Retinal pigment epithelial cell (primary cell): ENCODE data around the gene LSR.

Source experiments
- DNase-seq: peaks from one replicate; pipeline ENCODE4 v3.0.0-alpha.2; 2010; ENCODE audit warnings: low read depth
- H3K4me3 ChIP-seq: 2 replicates; pipeline ENCODE4 v1.5.1; 2011; ENCODE audit warnings: mild to moderate bottlenecking, low read length, control low read depth, moderate library complexity
- TF ChIP-seq, protein P1 (sequence below): conservative IDR thresholded peaks from 2 replicates; pipeline ENCODE4 v1.5.1; 2011; ENCODE audit warnings: low read depth, low read length, control low read depth, inconsistent platforms

LSR gene

DNA sequence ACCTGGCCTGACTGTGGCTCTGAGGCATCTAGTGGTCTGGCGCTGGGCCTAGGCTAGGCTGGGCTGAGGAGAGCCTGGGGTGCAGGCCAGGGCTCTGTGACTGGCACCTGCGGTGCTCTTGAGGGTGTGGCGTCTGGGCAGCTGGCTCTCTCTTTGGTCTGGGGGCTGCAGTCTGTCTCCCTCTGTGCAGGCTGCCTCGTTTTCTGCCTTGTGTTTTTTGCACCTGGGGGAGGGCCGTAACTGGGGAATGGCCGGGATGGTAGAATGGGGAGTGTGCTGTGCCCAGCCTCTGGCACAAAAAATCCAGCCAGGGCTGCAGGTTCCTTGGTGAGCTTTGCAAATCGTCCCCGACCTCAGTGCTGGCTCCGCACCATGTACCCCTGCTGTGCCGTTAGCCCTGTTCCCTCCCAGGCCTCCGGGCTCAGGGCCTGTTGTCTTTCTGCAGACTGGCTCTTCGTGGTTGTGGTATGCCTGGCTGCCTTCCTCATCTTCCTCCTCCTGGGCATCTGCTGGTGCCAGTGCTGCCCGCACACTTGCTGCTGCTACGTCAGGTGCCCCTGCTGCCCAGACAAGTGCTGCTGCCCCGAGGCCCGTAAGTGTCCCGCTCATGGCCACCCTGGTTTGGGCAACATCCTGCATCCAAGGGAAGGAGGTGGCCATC, 13.4 kb downstream of the LSR start:
- no peak for DNase-seq
- TF ChIP-seq, protein P1, sequence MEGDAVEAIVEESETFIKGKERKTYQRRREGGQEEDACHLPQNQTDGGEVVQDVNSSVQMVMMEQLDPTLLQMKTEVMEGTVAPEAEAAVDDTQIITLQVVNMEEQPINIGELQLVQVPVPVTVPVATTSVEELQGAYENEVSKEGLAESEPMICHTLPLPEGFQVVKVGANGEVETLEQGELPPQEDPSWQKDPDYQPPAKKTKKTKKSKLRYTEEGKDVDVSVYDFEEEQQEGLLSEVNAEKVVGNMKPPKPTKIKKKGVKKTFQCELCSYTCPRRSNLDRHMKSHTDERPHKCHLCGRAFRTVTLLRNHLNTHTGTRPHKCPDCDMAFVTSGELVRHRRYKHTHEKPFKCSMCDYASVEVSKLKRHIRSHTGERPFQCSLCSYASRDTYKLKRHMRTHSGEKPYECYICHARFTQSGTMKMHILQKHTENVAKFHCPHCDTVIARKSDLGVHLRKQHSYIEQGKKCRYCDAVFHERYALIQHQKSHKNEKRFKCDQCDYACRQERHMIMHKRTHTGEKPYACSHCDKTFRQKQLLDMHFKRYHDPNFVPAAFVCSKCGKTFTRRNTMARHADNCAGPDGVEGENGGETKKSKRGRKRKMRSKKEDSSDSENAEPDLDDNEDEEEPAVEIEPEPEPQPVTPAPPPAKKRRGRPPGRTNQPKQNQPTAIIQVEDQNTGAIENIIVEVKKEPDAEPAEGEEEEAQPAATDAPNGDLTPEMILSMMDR = no peak
- no peak overlapping the region for H3K4me3 ChIP-seq

DNA sequence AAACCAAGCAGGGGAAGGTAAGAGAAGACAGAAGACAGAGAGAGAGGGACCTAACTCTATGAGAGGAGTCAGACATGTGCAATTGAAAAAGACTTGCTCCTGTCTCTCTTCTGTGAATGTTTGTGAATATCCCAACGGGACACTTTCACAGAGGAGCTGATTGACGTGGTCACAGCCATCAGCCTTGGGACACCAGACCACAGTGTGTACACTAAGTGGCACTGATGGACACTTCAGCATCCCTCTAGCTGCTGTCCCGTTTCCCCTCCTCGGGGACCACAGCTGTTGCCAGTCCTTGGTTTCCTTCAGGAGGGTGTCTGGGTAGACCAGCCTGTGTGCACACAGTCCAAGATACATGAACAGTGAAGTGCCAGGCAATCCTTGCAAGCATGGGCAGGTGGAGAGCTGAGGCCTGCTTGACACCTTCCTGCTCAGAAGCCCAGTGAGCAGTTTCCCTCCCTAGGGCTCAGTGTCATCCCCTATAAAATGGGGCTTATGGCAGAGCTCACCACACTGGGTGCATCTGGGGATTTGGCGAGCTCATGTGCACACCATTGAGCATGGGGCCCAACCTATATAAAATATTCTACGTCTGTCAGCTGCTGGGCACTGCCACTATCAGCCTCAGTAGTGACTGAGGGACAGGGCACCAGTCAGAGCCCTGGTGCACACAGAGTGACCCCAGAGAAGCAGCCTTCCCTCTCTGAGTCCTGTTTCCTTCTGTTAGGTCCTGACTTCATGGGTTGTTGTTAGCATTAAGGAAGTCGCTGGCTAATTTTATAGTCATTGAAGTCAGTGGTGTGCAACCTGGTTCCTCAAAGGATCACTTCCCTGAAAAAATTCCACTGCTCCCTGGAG, 15.7 kb downstream of the LSR start:
- TF ChIP-seq, protein P1 = no peak
- H3K4me3 ChIP-seq = no peak overlapping the region
- no peak for DNase-seq

DNA sequence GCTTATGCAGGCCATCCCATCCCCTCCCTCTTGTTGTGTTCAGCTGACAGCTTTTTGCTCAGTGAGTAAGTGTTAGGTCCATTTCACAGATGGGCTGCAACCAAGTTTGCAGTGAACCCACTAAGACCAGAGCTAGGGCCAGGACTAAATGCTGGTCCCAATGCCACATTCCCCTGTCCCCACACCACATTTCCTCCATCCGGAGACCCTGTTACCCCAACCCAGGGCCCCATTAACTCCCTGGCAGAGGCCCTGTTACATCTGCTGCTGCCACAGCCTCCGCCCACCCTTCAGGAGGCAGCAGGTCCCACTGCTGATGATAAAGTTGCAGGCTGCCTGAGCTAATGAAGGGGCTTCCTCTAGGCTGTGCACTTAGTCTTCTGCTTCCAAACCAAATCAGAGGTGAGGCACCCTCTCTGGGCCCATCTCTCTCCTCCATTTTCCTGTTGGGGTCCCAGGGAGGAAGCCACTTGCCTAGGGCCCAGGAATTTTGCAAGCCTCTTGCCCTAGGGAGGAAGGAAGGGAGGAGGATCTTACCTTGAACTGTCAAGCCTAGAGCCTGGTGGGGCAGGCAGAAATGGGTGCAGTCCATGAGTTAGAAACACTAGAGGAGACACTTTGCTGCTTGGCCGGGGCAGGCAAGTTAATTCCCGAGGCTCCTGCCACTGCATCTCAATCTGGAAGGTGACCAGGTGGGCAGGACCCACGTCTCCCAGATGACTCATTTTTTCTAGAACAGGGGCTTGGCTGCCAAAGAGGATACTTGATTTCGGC, 16.5 kb downstream of the LSR start:
- TF ChIP-seq, protein P1 = no peak
- no peak for DNase-seq
- H3K4me3 ChIP-seq = no peak overlapping the region

DNA sequence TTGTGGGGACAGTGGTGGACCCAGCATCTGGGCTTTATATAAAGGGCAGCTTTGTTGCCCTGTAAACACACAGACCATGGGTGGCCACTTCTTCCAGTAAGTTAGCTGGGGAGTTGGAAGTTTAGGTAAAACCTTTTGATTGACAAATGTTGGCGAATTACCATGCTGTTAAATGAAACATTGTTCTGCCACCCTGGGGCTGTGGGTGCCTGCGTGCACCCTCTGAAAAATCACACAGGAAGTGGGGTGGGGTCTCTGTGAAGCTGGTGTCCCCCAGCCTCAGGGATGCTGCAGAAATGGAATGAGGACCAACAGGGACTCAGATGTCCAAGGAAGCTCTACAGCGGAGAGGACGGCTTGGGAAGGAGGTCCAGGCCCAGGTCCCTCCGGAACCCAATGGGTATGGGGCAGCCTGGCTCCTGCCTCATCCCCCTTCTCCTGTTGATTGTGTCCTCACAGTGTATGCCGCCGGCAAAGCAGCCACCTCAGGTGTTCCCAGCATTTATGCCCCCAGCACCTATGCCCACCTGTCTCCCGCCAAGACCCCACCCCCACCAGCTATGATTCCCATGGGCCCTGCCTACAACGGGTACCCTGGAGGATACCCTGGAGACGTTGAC, 17.2 kb downstream of the LSR start:
- no peak overlapping the region for H3K4me3 ChIP-seq
- TF ChIP-seq, protein P1 = no peak
- no peak for DNase-seq

DNA sequence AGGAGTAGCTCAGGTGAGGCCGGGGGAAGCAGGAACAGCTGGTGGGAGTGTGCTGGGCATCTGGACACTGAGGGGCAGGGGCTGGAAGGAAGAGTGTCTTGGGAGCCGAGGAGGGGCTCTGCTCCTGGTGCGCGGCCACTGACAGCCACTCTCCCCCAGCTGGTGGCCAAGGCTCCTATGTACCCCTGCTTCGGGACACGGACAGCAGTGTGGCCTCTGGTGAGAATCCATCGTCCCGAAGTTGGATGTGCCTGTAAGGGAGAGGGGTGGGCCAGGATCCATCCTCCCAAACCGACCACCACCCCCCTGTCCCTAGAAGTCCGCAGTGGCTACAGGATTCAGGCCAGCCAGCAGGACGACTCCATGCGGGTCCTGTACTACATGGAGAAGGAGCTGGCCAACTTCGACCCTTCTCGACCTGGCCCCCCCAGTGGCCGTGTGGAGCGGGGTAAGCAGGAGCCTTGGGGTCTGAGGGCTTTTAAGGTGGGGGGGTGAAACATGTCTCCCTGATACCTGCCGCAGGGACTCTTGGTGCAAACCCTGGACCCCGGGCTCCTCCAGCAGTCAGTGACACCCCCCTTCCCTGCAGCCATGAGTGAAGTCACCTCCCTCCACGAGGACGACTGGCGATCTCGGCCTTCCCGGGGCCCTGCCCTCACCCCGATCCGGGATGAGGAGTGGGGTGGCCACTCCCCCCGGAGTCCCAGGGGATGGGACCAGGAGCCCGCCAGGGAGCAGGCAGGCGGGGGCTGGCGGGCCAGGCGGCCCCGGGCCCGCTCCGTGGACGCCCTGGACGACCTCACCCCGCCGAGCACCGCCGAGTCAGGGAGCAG, 17.9 kb downstream of the LSR start:
- TF ChIP-seq, protein P1 = no peak
- no peak for DNase-seq
- H3K4me3 ChIP-seq = peak overlapping the region; percentile 80

DNA sequence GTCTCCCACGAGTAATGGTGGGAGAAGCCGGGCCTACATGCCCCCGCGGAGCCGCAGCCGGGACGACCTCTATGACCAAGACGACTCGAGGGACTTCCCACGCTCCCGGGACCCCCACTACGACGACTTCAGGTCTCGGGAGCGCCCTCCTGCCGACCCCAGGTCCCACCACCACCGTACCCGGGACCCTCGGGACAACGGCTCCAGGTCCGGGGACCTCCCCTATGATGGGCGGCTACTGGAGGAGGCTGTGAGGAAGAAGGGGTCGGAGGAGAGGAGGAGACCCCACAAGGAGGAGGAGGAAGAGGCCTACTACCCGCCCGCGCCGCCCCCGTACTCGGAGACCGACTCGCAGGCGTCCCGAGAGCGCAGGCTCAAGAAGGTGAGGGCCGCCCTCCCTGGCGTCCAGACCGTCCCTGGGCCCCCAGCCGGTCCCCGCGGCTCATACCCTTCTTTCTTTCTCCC, 18.6 kb downstream of the LSR start:
- TF ChIP-seq, protein P1 = no peak
- H3K4me3 ChIP-seq = peak overlapping the region; percentile 80
- DNase-seq = no peak
